ENCODE data around the gene C16orf87.

DNA sequence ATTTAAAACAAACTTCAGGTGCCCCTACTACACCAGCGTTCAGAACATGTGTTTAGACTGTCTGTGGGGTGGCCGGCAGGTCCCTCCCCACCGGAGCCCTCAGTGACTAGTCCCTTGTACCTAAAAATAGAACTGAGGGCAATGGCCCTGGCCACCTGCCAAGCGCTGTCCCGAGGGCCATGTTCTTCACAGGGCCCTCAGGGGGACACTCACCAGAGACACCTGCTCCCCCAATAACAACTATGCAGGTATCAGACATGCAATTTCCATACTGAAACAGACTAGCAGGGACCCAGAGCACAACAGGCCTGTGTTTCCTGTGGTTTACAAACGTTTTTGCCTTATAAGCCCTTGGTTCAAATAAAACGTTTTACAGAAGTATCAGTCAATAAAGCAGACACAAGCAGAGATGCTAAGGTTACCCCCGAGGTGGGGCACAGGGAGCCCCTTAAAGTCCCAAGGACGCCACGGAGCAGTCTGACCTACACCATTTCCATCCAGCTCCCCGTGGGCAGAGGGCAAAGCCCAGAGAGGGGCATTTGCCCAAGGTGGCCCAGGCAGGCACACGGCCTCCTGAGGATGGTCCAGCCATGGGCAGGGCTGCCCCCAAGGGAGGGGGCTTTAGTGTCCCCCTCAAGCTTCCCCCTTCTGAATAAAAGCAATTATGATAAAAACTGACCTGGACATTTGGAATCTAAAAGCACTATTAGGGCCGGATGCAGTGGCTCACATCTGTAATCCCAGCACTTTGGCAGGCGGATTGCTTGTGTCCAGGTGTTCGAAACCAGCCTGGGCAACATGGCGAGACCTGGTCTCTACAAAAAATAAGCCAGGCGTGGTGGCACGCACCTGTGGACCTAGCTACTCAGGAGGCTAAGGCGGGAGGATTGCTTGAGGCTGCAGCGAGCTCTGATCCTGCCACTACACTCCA, 81.9 kb downstream of the C16orf87 start:
- no peak for TF ChIP-seq POLR2A (IDR thresholded peaks at IDR 0.05; ENCODE audit: low read length)
- TF ChIP-seq GATA1 (IDR thresholded peaks at IDR 0.05; ENCODE audit: low read depth, low read length), result no peak
